HG03575 (cell line): ENCODE measurements around the gene MACO1.
"Not testable (repeated sequence)": the region's sequence is repeated elsewhere in the genome, so short reads cannot be mapped to it uniquely, and the experiment has no call there.

Experiments
- ATAC-seq: cut with Tn5 transposase; IDR thresholded peaks from one replicate; pipeline ENCODE4 v1.9.1; 2021; ENCODE audit not compliant: unreplicated experiment, insufficient number of reproducible peaks, low FRiP score; ENCODE audit errors: extremely low read depth

The MACO1 gene

GRCh38 chr1:25430073-25430966 lies at the start of gene MACO1:
Gene MACO1, plus strand, starts transcription at chr1:25430897. Its CDS starts 202 bp downstream, at chr1:25431099.
- ATAC-seq: peak; percentile 41

- not testable (repeated sequence) for ATAC-seq
These were observed 48.2 kb upstream of the MACO1 start for GRCh38 chr1:25382543-25382942.

- not testable (repeated sequence) for ATAC-seq
These were observed 47.6 kb upstream of the MACO1 start for GRCh38 chr1:25383090-25383489.

- not testable (repeated sequence) for ATAC-seq
These were observed 46.8 kb upstream of the MACO1 start for GRCh38 chr1:25383875-25384274.

GRCh38 chr1:25387096-25387495 lies 43.6 kb upstream of the MACO1 start:
- not testable (repeated sequence) for ATAC-seq

- ATAC-seq: not testable (repeated sequence)
These were observed 42.0 kb upstream of the MACO1 start for GRCh38 chr1:25388691-25389090.

- ATAC-seq: not testable (repeated sequence)
These were observed 41.0 kb upstream of the MACO1 start for GRCh38 chr1:25389721-25390120.

GRCh38 chr1:25392841-25393240 lies 37.9 kb upstream of the MACO1 start:
- no peak for ATAC-seq

- not testable (repeated sequence) for ATAC-seq
These were observed 33.1 kb upstream of the MACO1 start for GRCh38 chr1:25397549-25397948.

- ATAC-seq: not testable (repeated sequence)
These were observed 32.6 kb upstream of the MACO1 start for GRCh38 chr1:25398079-25398478.

- ATAC-seq: not testable (repeated sequence)
These were observed 27.5 kb upstream of the MACO1 start for GRCh38 chr1:25402947-25403803.

- not testable (repeated sequence) for ATAC-seq
These were observed 24.9 kb upstream of the MACO1 start for GRCh38 chr1:25405731-25406305.

GRCh38 chr1:25409641-25410427 lies 20.9 kb upstream of the MACO1 start:
- ATAC-seq: not testable (repeated sequence)

GRCh38 chr1:25412872-25413623 lies 17.6 kb upstream of the MACO1 start:
- not testable (repeated sequence) for ATAC-seq

- ATAC-seq: not testable (repeated sequence)
These were observed 16.5 kb upstream of the MACO1 start for GRCh38 chr1:25414157-25414556.

GRCh38 chr1:25414578-25414977 lies 16.1 kb upstream of the MACO1 start:
- ATAC-seq: not testable (repeated sequence)

- ATAC-seq: not testable (repeated sequence)
These were observed 13.4 kb upstream of the MACO1 start for GRCh38 chr1:25417280-25417679.

- ATAC-seq: not testable (repeated sequence)
These were observed 11.4 kb upstream of the MACO1 start for GRCh38 chr1:25419339-25419738.
